ENCODE measurements around the gene KRT7. TPM values are rescaled to one million over a fixed set of nuclear protein-coding genes. Genes with fewer than 3 reads are reported as not detected.

KRT7 gene
- total RNA-seq, 1 experiment from 2014 or later: 13.9 TPM

DNA sequence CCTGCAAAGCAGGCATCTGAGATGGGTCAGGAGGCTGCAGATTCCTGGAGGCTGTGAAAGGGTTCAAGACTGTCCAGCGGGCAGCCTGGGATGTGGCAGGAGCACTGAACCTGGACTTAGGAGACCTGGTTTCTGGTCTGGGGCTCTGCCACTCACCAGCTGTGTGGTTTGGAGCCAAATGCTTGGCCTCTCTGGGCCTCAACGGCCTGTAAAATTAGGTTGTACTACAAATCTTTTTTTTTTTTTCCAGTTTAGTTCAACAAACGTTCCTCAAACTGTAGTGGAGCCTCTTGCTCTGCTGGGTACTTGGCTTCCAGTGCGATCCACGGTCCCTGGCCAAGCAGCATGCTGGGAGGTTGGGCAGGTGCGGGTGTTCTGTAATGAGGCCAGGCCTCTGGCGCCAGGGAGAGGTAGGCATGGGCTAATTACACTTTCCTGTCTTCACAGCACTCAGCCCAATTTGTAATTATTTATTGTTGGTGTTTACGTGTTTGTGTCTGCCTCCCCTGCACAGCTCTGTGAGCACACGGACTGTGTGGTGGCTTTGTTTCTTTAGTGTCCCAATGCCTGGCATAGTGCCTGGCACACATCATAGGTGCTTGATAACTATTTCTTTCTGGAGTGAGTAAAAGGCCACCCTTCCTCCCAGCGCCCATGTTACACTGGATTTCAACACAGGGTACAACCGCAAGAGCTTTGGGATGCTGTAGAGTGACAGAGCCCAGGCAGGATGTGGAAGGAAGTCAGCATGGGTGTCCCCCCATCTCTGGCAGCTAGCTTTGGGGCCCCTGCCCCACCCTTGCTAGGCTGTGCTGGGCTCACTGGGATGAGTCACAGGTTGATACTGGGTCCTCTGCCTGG lies 35.4 kb upstream of the KRT7 start:
- no peaks in the 10 kb centered on the region for H3K4me1 ChIP-seq
- H3K27me3 Mint-ChIP-seq (ENCODE audit: insufficient read depth, unreplicated experiment): no peaks in the 10 kb centered on the region

DNA sequence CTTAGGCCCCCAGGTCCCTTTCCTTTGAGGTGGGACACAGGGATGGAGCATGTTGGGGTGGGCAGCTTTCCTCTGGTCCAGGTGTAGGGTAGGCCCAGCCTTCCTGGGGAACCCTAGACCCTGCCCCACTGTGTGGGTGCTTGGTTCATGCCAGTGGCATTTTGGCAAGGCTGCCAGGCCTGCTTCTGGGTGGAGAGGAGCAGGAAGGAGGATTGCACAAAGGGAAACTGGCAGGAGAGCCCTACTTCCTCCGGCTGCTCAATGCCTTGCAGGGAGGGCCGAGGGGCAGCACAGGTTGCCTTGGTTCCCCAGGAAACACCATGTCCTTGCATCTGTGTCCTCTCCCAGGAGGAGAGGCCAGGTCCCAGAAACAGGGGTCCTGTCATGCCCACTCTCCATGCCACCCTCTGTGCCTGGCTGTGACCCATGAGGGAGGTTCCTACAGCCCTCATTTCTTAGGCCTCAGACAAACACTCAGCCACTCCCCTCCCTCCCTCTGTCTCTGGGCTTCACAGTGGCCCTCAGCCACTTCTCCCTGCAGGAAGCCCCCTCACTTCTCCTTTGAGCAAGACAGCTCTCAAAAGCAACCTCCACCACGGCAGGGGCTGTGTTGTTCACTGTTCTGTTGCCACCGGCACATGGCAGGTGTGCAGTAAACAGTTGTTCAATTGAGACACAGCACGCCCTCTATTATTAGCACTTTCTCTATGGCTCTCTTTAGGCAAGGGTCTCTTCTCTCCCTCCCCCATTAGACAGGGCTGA lies 34.4 kb upstream of the KRT7 start:
- CTCF ChIA-PET: no interaction called here
- peak overlapping the region; percentile 42 for H3K27ac Mint-ChIP-seq (ENCODE audit: unreplicated experiment)

More for the DNA sequence above, 35.4 kb upstream of the KRT7 start:
- Mint-ChIP-seq H3K4me3 (ENCODE audit: unreplicated experiment) (no peak overlapping the region), H3K4me1 (ENCODE audit: low read depth, unreplicated experiment) (peaks cover 10% of the 10 kb centered on the region), H3K36me3 (ENCODE audit: insufficient read depth, unreplicated experiment) (no peaks in the 10 kb centered on the region), H3K9me3 (ENCODE audit: unreplicated experiment) (no peaks in the 10 kb centered on the region), H3K27ac (ENCODE audit: unreplicated experiment) (no peak overlapping the region)
- ChIA-PET CTCF (no interaction called here), POLR2A (no interaction called here)
- no TSS peak for BruUV-seq (replicated peaks)
- no peak overlapping the region for H3K4me3 ChIP-seq (ENCODE audit: low read depth, low read length)
- no peak for DNase-seq
- H3K27me3 ChIP-seq (replicated peaks; ENCODE audit: control insufficient read depth, insufficient read depth, low read length): no peaks in the 10 kb centered on the region
- H3K36me3 ChIP-seq (ENCODE audit: control insufficient read depth, insufficient read depth, low read length): no peaks in the 10 kb centered on the region
- TF ChIP-seq, protein P1, sequence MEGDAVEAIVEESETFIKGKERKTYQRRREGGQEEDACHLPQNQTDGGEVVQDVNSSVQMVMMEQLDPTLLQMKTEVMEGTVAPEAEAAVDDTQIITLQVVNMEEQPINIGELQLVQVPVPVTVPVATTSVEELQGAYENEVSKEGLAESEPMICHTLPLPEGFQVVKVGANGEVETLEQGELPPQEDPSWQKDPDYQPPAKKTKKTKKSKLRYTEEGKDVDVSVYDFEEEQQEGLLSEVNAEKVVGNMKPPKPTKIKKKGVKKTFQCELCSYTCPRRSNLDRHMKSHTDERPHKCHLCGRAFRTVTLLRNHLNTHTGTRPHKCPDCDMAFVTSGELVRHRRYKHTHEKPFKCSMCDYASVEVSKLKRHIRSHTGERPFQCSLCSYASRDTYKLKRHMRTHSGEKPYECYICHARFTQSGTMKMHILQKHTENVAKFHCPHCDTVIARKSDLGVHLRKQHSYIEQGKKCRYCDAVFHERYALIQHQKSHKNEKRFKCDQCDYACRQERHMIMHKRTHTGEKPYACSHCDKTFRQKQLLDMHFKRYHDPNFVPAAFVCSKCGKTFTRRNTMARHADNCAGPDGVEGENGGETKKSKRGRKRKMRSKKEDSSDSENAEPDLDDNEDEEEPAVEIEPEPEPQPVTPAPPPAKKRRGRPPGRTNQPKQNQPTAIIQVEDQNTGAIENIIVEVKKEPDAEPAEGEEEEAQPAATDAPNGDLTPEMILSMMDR (IDR thresholded peaks at IDR 0.05; ENCODE audit: insufficient read depth in 1 of 2, low read depth in 1 of 2, low read length in 1 of 2, severe bottlenecking in 1 of 2, unreplicated experiment in 1 of 2): no peak
- intact Hi-C loops (cut with micrococcal nuclease; ENCODE audit: unreplicated experiment): no loop called here
- no peaks in the 10 kb centered on the region for H3K9me3 ChIP-seq

DNA sequence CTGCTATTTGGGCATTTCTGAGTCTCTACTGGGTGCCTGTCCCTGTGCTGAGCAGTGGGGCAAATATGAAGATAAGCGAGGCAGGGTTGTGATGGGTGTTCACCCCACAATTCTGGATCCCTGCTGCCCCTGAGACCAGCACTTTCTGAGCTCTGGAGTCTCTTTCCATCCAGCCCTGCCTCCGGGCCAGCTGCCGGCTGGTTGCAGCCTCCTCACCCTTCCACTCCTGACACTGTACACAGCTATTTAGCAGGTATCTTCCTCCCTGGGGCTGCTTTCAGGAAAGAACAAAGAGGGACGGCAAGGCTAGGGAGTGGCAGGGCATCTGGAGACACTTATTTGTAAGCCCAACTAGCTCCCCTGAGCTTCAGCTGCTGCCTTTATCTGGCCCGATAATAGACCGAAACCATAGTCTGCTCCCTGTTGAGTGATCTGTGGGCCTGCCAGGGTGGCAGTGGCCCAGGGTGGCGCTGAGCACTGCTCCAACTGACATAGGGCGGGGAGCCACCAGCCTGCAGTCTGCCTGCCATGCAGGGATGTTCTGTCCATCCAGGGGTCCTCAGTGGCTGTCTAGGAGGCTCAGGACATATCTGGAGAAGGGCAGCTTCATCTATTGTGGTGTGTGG lies 33.6 kb upstream of the KRT7 start:
- intact Hi-C loops (cut with micrococcal nuclease; ENCODE audit: unreplicated experiment): no loop called here
- H3K4me1 Mint-ChIP-seq (ENCODE audit: low read depth, unreplicated experiment): peaks cover 13% of the 10 kb centered on the region
- H3K4me3 Mint-ChIP-seq (ENCODE audit: unreplicated experiment): no peak overlapping the region
- no peaks in the 10 kb centered on the region for H3K9me3 Mint-ChIP-seq (ENCODE audit: unreplicated experiment)
- H3K36me3 ChIP-seq (ENCODE audit: control insufficient read depth, insufficient read depth, low read length): no peaks in the 10 kb centered on the region
- H3K27ac Mint-ChIP-seq (ENCODE audit: unreplicated experiment): peak overlapping the region; percentile 42
- no peaks in the 10 kb centered on the region for H3K27me3 Mint-ChIP-seq (ENCODE audit: insufficient read depth, unreplicated experiment)
- no peaks in the 10 kb centered on the region for H3K9me3 ChIP-seq
- no peaks in the 10 kb centered on the region for H3K36me3 Mint-ChIP-seq (ENCODE audit: insufficient read depth, unreplicated experiment)
- no peak overlapping the region for H3K4me3 ChIP-seq (ENCODE audit: low read depth, low read length)
- H3K4me1 ChIP-seq: peaks cover 7% of the 10 kb centered on the region; the same call in 1 of the 2 replicates
- no peaks in the 10 kb centered on the region for H3K27me3 ChIP-seq (replicated peaks; ENCODE audit: control insufficient read depth, insufficient read depth, low read length)
- CTCF ChIA-PET: no interaction called here
- BruUV-seq (replicated peaks): no TSS peak
- POLR2A ChIA-PET: no interaction called here
- DNase-seq: no peak
- TF ChIP-seq, protein P1 (IDR thresholded peaks at IDR 0.05; ENCODE audit: insufficient read depth in 1 of 2, low read depth in 1 of 2, low read length in 1 of 2, severe bottlenecking in 1 of 2, unreplicated experiment in 1 of 2): no peak

More for the DNA sequence above, 34.4 kb upstream of the KRT7 start:
- BruUV-seq (replicated peaks): no TSS peak
- TF ChIP-seq, protein P1 (IDR thresholded peaks at IDR 0.05; ENCODE audit: insufficient read depth in 1 of 2, low read depth in 1 of 2, low read length in 1 of 2, severe bottlenecking in 1 of 2, unreplicated experiment in 1 of 2): no peak
- DNase-seq: no peak
- no peak overlapping the region for H3K4me3 ChIP-seq (ENCODE audit: low read depth, low read length)
- peaks cover 6% of the 10 kb centered on the region; the same call in 1 of the 2 replicates for H3K4me1 ChIP-seq
- no peaks in the 10 kb centered on the region for H3K27me3 ChIP-seq (replicated peaks; ENCODE audit: control insufficient read depth, insufficient read depth, low read length)
- H3K4me1 Mint-ChIP-seq (ENCODE audit: low read depth, unreplicated experiment): peaks cover 13% of the 10 kb centered on the region
- H3K9me3 Mint-ChIP-seq (ENCODE audit: unreplicated experiment): no peaks in the 10 kb centered on the region
- POLR2A ChIA-PET: no interaction called here
- no peak overlapping the region for H3K4me3 Mint-ChIP-seq (ENCODE audit: unreplicated experiment)
- H3K36me3 Mint-ChIP-seq (ENCODE audit: insufficient read depth, unreplicated experiment): no peaks in the 10 kb centered on the region
- H3K36me3 ChIP-seq (ENCODE audit: control insufficient read depth, insufficient read depth, low read length): no peaks in the 10 kb centered on the region
- no peaks in the 10 kb centered on the region for H3K9me3 ChIP-seq
- intact Hi-C loops (cut with micrococcal nuclease; ENCODE audit: unreplicated experiment): no loop called here
- H3K27me3 Mint-ChIP-seq (ENCODE audit: insufficient read depth, unreplicated experiment): no peaks in the 10 kb centered on the region
